ENCODE measurements around the gene RNF169.

- TF ChIP-seq CTCF (IDR thresholded peaks at IDR 0.05; ENCODE audit: insufficient read depth, low read length, poor library complexity, severe bottlenecking) = no peak
- TF ChIP-seq EZH2phosphoT487 (conservative IDR thresholded peaks at IDR 0.05; ENCODE audit: low read length) = no peak
Observed at GRCh38 chr11:74816664-74817063, 68.0 kb downstream of the RNF169 start.

Measured in SU-DHL-6 (cell line).